HG03575 (cell line): ENCODE results near the gene FIP1L1.
"Not testable (repeated sequence)": the region's sequence is repeated elsewhere in the genome, so short reads cannot be mapped to it uniquely, and the experiment has no call there.

Source experiments
- ATAC-seq: cut with Tn5 transposase; IDR thresholded peaks from one replicate; pipeline ENCODE4 v1.9.1; 2021; ENCODE audit not compliant: unreplicated experiment, insufficient number of reproducible peaks, low FRiP score; ENCODE audit errors: extremely low read depth

Gene FIP1L1

DNA sequence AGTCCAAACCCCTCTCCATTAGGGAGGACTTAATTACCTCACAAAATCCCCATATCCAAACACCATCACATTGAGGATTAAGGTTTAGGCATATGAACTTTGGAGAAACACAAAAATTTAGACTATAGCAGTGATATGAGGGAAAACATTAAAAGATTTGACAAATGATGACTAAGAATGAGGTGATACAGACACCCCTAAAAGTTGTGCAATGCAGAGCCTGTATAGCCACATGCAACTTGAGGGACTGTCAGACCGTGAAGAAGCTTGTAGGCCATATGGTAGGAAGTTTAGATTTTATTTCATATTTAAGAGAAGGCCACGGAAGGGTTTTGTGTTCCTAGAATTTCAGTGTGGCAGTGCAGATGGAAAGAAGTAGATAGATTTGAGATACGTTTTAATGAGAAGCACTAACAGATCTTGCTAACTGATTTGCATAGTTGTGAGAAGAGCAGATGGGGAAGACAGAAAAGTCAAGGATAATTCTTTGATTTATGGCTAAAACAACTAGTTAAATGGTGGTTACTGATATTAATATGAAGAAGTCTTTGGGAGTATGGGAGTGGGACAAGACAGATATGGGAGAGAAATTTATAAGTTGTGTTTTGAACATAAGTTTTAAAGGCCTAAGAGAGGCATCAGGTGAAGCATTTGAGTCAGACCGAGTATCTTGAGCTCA lies 5.5 kb upstream of the FIP1L1 start:
- no peak for ATAC-seq

DNA sequence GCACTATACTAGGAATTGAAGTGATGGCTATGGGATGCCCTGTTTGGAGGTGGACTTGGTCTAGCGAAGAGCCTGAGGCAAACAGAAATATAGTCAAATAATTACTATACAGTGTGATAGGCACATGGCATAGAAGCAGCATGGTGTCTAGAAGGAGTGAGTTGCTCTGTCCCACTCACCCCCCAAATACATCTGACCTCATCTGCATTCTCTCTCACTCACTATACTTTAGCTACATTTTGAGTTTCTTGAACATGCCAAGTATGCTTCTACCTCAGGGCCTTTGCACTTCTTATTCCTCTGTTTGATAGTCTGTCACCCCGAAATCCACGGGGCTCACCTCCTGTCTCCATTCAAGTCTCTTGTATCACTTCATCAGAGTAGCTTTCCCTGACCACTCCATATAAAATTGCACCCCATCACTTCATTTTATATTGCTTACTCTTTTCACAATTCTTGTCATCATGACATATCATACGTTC lies 2.6 kb upstream of the FIP1L1 start:
- ATAC-seq = no peak

GRCh38 chr4:53376900-53377299 lies 541 bp upstream of the FIP1L1 start:
- no peak for ATAC-seq

DNA sequence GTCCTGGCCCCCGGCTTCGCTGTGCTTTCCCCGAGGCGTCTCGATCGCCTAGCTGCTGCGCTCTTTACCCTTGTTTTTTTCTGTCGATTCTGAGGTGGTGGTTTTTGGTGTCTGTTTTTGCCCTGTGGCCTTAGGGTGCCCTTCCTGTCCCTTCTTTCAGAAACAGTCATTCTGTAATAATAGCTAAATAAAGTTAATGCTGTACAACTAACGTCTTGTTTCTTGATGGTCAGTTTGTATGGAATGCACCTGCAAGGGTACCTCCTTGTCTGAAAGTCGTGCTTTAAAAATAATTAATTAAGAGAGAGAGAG lies 686 bp downstream of the FIP1L1 start:
- peak; percentile 19 for ATAC-seq

DNA sequence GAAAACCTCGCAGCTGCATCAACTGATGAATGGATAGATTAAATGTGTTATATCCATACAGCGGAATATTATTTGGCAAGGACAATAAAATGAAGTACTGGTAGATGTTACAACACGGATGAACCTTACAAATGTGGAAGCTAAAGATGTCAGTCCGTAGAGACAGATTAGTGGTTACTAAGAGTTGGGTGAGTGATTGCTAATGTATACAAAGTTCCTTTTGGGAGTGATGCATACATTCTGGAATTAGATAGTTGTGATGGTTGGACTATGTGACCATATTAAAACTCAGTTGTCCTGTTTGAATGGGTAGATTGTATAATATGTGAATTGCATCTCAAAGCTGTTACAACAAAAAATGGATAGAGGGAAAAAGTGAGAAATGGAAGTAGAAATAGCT lies 2.8 kb downstream of the FIP1L1 start:
- ATAC-seq = no peak

GRCh38 chr4:53409479-53409878 lies 32.0 kb downstream of the FIP1L1 start:
- ATAC-seq = not testable (repeated sequence)

- no peak for ATAC-seq
Observed at GRCh38 chr4:53419208-53419607, 41.8 kb downstream of the FIP1L1 start.

DNA sequence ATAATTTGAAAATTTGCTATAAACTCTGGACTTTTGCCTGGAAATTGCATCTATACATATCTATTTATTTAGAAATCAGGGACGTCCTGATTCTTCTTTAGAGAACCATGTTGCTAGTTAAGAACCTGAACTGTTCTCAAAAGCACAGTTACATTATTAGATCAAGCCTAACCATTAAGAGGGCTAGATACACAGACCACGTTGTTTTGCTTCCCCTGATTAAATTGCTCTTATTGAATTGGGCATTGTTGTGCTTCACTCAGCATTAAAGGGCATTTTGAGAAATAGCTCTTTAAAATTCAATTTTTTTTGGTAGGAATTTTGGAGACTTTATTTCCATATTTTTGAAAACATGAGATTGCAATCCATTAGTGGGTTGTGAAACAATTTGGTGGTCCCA lies 44.4 kb downstream of the FIP1L1 start:
- no peak for ATAC-seq

DNA sequence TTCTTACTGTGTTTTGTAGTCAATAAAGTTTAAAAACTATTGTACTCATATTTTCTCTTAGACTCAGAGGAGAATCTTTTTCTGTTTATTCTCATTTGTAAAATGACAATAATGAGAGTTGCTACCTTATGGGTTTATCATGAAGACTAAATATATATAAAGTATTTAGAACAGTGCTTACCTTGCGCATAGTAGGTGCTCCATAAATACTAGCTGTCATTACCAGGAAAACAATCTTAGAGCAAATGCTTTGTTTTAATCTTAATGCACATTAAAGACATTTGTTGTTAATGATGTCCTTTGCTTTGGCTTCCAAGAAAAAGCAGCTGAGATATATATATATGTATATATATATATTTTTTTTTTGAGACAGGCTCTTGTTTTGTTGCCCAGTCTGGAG lies 44.9 kb downstream of the FIP1L1 start:
- ATAC-seq = no peak

DNA sequence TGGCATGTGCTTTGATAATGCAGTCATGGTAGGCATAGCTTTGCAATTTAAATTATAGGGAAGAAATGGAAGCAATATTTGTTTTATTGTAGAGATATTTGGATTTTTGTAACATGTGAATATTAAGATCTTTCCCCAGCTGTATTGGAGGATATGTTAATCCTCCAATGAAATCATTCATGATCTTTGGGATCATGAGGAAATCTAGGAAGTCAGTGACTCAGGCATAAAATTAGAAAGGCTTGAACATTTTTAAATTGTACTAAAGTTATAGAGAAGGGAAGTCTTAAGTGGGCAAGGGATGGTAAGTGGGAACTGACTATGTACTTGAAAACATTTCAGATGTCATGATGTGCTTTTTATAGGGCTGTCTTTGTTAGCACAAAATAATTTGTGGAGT lies 46.8 kb downstream of the FIP1L1 start:
- no peak for ATAC-seq

- no peak for ATAC-seq
Observed at GRCh38 chr4:53427366-53427765, 49.9 kb downstream of the FIP1L1 start.

GRCh38 chr4:53431052-53431451 lies 53.6 kb downstream of the FIP1L1 start:
- ATAC-seq = no peak

- peak; percentile 69 for ATAC-seq
Observed at GRCh38 chr4:53432528-53433424, 55.3 kb downstream of the FIP1L1 start.

GRCh38 chr4:53436251-53436650 lies 58.8 kb downstream of the FIP1L1 start:
- ATAC-seq = no peak

- ATAC-seq = no peak
Observed at GRCh38 chr4:53441564-53441963, 64.1 kb downstream of the FIP1L1 start.

- no peak for ATAC-seq
Observed at GRCh38 chr4:53444954-53445353, 67.5 kb downstream of the FIP1L1 start.

- ATAC-seq = no peak
Observed at GRCh38 chr4:53450773-53451172, 73.3 kb downstream of the FIP1L1 start.

DNA sequence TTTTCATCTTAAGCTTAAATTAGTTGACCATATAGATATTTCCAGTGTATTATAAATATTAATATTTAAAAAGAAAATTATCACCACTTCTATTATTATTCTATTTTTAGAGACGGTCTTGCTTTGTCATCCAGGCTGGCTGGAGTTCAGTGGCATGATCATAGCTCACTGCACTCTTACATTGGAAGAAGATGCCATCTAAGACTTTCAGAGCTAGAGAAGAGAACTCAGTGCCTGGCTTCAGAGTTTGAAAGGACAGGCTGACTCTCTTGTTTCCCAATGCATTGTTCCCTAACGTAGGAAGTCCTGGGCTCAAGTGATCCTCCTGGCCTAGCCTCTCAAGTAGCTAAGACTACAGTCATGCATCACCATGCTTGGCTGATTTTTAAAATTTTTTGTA lies 75.9 kb downstream of the FIP1L1 start:
- no peak for ATAC-seq

GRCh38 chr4:53455766-53456165 lies 78.3 kb downstream of the FIP1L1 start:
- ATAC-seq = no peak

GRCh38 chr4:53456178-53456577 lies 78.7 kb downstream of the FIP1L1 start:
- ATAC-seq = no peak
